Lower leg skin (tissue), 3 donors: ENCODE results near the gene CACNA1G.

Experiments used
- POLR2A ChIP-seq, 2 donors: fragments of 450-650 bp; IDR thresholded peaks; one replicate each; pipeline ENCODE4 v1.6.1; 2016 to 2017; ENCODE audit warnings: antibody characterized with exemption in 2 of 2, mild to moderate bottlenecking in 1 of 2, moderate library complexity in 1 of 2
- TF ChIP-seq, protein P1 (sequence below), 3 donors: fragments of 450-650 bp; IDR thresholded peaks; one replicate each; pipeline ENCODE4 v1.5.1; 2016; ENCODE audit warnings: antibody characterized with exemption in 3 of 3, mild to moderate bottlenecking in 3 of 3, moderate library complexity in 2 of 3

- TF ChIP-seq, protein P1, sequence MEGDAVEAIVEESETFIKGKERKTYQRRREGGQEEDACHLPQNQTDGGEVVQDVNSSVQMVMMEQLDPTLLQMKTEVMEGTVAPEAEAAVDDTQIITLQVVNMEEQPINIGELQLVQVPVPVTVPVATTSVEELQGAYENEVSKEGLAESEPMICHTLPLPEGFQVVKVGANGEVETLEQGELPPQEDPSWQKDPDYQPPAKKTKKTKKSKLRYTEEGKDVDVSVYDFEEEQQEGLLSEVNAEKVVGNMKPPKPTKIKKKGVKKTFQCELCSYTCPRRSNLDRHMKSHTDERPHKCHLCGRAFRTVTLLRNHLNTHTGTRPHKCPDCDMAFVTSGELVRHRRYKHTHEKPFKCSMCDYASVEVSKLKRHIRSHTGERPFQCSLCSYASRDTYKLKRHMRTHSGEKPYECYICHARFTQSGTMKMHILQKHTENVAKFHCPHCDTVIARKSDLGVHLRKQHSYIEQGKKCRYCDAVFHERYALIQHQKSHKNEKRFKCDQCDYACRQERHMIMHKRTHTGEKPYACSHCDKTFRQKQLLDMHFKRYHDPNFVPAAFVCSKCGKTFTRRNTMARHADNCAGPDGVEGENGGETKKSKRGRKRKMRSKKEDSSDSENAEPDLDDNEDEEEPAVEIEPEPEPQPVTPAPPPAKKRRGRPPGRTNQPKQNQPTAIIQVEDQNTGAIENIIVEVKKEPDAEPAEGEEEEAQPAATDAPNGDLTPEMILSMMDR (IDR thresholded peaks at IDR 0.05), result no peak
- TF ChIP-seq POLR2A (IDR thresholded peaks at IDR 0.05), result no peak
Measured at GRCh38 chr17:50661348-50661747, 100.8 kb downstream of the CACNA1G start.
